MCF 10A (cell line): ENCODE results near the gene SIGLEC7. TPM values are rescaled to one million over a fixed set of nuclear protein-coding genes. Genes with fewer than 3 reads are reported as not detected.

Source experiments
- BruUV-seq: library from RNA; stranded (reverse); fragments of 400-500 nt; replicated peaks from 2 replicates; lab custom pipeline; 2021; lab: Mats Ljungman, UMichigan
- CTCF ChIA-PET: fragments of 300-600 bp; sonication (Branson Sonifier 250); formaldehyde crosslinking; extraction: SDS; loops from one replicate; lab custom pipeline; 2021; ENCODE audit warnings: antibody characterized with exemption, inconsistent platforms; lab: Yijun Ruan, JAX
- POLR2A ChIA-PET: fragments of 300-600, 350-650 bp; sonication (Branson Sonifier 250); formaldehyde crosslinking; extraction: SDS; loops from one replicate; lab custom pipeline; 2020; ENCODE audit warnings: antibody characterized with exemption, inconsistent platforms; lab: Yijun Ruan, JAX
- DNase-seq: peaks from one replicate; pipeline ENCODE4 v3.0.0-alpha.2; 2018; ENCODE audit not compliant: unreplicated experiment
- H3K27ac Mint-ChIP-seq: one replicate; pipeline ENCODE4 v1.8.0; 2022; ENCODE audit warnings: mild to moderate bottlenecking, low read depth, mixed read lengths; ENCODE audit not compliant: unreplicated experiment
- H3K27me3 Mint-ChIP-seq: one replicate; pipeline ENCODE4 v1.8.0; 2022; ENCODE audit warnings: mixed read lengths; ENCODE audit not compliant: insufficient read depth, unreplicated experiment
- H3K36me3 Mint-ChIP-seq: one replicate; pipeline ENCODE4 v1.8.0; 2022; ENCODE audit warnings: mild to moderate bottlenecking, moderate library complexity, mixed read lengths; ENCODE audit not compliant: insufficient read depth, unreplicated experiment
- H3K4me1 Mint-ChIP-seq: one replicate; pipeline ENCODE4 v1.8.0; 2022; ENCODE audit warnings: mixed read lengths; ENCODE audit not compliant: insufficient read depth, unreplicated experiment
- H3K4me3 Mint-ChIP-seq: one replicate; pipeline ENCODE4 v1.8.0; 2022; ENCODE audit warnings: mild to moderate bottlenecking, moderate library complexity, mixed read lengths; ENCODE audit not compliant: unreplicated experiment
- H3K9me3 Mint-ChIP-seq: one replicate; pipeline ENCODE4 v1.8.0; 2022; ENCODE audit warnings: mixed read lengths; ENCODE audit not compliant: unreplicated experiment
- intact Hi-C: fragments of 100-400 bp; cut with micrococcal nuclease; formaldehyde crosslinking; loops from 2 replicates; pipeline ENCODE4 v1.14.1; 2022
- total RNA-seq: library from RNA; stranded (reverse); gene quantifications from 2 replicates; pipeline ENCODE4 v1.2.3, GENCODE V29; 2022
- TF ChIP-seq, protein P1 (sequence below): fragments of 200-600 bp; IDR thresholded peaks from one replicate; pipeline ENCODE4 v1.8.0; 2022; ENCODE audit warnings: antibody characterized with exemption, mild to moderate bottlenecking; ENCODE audit not compliant: unreplicated experiment

SIGLEC7 gene
- total RNA-seq, 1 experiment from 2014 or later, result not detected

DNA sequence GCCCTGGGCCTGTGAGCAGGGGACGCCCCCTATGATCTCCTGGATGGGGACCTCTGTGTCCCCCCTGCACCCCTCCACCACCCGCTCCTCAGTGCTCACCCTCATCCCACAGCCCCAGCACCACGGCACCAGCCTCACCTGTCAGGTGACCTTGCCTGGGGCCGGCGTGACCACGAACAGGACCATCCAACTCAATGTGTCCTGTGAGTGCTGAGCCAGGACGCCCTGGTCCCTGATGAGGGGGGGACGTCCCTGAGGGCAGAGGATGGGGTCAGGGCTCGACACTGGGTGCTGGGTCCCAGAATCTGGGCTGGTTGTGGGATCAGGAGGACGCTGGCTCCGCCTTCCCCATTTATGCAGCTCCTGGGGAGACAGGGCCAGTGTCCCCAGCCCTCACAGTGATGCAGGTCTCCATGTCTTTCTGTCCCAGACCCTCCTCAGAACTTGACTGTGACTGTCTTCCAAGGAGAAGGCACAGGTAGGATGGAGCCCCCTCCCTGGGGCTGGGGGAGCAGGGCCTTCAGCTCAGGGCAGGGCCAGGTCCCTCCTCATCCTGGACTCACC, 2.5 kb downstream of the SIGLEC7 start:
- CTCF ChIA-PET, result interaction anchor here (1.2 to 1.7 kb wide), 2 partner anchors 15 to 25 kb away, joined by 3 to 5 read pairs; no protein-coding TSS in a partner anchor
- peaks cover 5% of the 10 kb centered on the region for H3K36me3 Mint-ChIP-seq
- BruUV-seq, result no TSS peak

DNA sequence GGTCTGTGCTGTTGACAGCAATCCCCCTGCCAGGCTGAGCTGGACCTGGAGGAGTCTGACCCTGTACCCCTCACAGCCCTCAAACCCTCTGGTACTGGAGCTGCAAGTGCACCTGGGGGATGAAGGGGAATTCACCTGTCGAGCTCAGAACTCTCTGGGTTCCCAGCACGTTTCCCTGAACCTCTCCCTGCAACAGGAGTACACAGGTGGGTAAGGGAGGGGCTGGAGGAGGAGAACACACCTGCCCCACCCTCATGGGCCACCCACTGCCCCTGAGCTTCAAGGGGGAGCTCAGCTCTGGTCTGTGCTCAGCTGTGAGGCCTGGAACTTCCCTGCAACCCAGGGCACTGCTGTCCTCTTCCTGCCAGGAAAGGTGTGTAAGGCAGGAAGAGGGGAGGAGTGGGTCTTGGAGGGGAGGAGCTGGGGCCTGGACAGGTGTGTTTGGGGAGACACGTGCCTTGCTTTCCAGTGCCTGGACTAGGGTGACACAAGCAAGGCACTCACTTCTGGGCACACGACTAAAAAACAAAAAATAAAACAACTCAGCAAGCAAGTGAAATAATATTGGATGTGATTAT, 3.9 kb downstream of the SIGLEC7 start:
- peaks cover 5% of the 10 kb centered on the region for H3K36me3 Mint-ChIP-seq
- ChIA-PET CTCF (interaction anchor here (0.6 to 1.7 kb wide), 4 partner anchors 11 to 54 kb away, joined by 3 to 4 read pairs (median 3); no protein-coding TSS in a partner anchor), POLR2A (no interaction called here)
- no peaks in the 10 kb centered on the region for H3K4me1 Mint-ChIP-seq
- no TSS peak for BruUV-seq
- no peaks in the 10 kb centered on the region for H3K27me3 Mint-ChIP-seq
- intact Hi-C loops, result no loop called here
- H3K27ac Mint-ChIP-seq, result no peak overlapping the region
- H3K4me3 Mint-ChIP-seq, result no peak overlapping the region
- no peak for DNase-seq
- TF ChIP-seq, protein P1, sequence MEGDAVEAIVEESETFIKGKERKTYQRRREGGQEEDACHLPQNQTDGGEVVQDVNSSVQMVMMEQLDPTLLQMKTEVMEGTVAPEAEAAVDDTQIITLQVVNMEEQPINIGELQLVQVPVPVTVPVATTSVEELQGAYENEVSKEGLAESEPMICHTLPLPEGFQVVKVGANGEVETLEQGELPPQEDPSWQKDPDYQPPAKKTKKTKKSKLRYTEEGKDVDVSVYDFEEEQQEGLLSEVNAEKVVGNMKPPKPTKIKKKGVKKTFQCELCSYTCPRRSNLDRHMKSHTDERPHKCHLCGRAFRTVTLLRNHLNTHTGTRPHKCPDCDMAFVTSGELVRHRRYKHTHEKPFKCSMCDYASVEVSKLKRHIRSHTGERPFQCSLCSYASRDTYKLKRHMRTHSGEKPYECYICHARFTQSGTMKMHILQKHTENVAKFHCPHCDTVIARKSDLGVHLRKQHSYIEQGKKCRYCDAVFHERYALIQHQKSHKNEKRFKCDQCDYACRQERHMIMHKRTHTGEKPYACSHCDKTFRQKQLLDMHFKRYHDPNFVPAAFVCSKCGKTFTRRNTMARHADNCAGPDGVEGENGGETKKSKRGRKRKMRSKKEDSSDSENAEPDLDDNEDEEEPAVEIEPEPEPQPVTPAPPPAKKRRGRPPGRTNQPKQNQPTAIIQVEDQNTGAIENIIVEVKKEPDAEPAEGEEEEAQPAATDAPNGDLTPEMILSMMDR, result no peak
- H3K9me3 Mint-ChIP-seq, result peaks cover 23% of the 10 kb centered on the region

More for the DNA sequence above, 2.5 kb downstream of the SIGLEC7 start:
- no peaks in the 10 kb centered on the region for H3K27me3 Mint-ChIP-seq
- H3K27ac Mint-ChIP-seq, result no peak overlapping the region
- no peak for DNase-seq
- intact Hi-C loops, result no loop called here
- TF ChIP-seq, protein P1, result no peak
- H3K4me1 Mint-ChIP-seq, result no peaks in the 10 kb centered on the region
- POLR2A ChIA-PET, result no interaction called here
- H3K4me3 Mint-ChIP-seq, result no peak overlapping the region
- H3K9me3 Mint-ChIP-seq, result peaks cover 15% of the 10 kb centered on the region

DNA sequence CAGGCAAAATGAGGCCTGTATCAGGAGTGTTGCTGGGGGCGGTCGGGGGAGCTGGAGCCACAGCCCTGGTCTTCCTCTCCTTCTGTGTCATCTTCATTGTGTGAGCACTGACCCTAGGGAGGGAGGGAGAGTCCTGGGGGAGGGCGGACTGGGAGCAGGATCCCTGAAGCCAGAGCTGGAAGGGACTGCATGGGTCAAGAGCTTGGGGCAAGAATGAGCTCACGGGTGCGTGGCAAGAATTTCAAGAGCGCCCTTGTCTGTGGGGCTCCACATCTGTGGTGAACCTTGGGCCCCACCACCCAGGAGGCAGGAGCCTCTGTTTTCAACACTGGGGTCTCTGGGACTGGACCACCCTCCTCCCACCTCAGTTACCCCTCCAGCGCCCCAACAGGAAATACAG, 4.7 kb downstream of the SIGLEC7 start:
- ChIA-PET CTCF (interaction anchor here (0.5 to 1.4 kb wide), 4 partner anchors 10 to 135 kb away, joined by 3 to 9 read pairs (median 3); no protein-coding TSS in a partner anchor), POLR2A (no interaction called here)
- H3K9me3 Mint-ChIP-seq, result peaks cover 28% of the 10 kb centered on the region
- no peak overlapping the region for H3K4me3 Mint-ChIP-seq
- H3K36me3 Mint-ChIP-seq, result peaks cover 5% of the 10 kb centered on the region
- TF ChIP-seq, protein P1, result no peak
- H3K27ac Mint-ChIP-seq, result no peak overlapping the region
- no peaks in the 10 kb centered on the region for H3K4me1 Mint-ChIP-seq
- intact Hi-C loops, result no loop called here
- no TSS peak for BruUV-seq
- H3K27me3 Mint-ChIP-seq, result no peaks in the 10 kb centered on the region
- DNase-seq, result no peak

DNA sequence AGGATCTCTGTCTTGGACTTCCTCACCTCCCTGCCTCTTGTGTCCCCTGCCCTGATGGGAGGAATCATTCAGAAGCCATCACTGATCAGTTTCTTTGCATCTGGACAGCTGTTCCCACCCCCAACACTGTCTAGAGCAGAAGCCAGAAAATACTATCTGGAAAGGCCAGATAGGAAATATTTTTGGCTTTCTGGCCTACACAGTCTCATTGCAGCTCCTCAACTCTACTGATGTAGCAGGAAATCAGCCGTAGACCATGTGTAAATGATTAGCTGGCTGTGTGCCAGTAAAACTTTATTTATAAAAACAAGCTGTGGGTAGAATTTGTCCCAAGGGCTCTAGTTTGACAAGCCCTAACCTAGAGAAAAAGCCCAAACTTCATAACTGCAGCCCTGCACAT, 5.6 kb downstream of the SIGLEC7 start:
- ChIA-PET POLR2A (no interaction called here), CTCF (interaction anchor here (1.2 to 1.4 kb wide), 2 partner anchors 9 to 11 kb away, joined by 3 to 9 read pairs; no protein-coding TSS in a partner anchor)
- Mint-ChIP-seq H3K9me3 (peaks cover 34% of the 10 kb centered on the region), H3K4me3 (no peak overlapping the region), H3K36me3 (peaks cover 5% of the 10 kb centered on the region), H3K4me1 (no peaks in the 10 kb centered on the region), H3K27ac (no peak overlapping the region), H3K27me3 (no peaks in the 10 kb centered on the region)
- no peak for DNase-seq
- no TSS peak for BruUV-seq
- intact Hi-C loops, result no loop called here
- TF ChIP-seq, protein P1, result no peak
